Measurements from ENCODE around the gene PTPRJ.
A peak's percentile ranks its signal among the peaks of the same experiment; 100 is the strongest.

The PTPRJ gene

GRCh38 chr11:48043111-48043990 lies 63.0 kb downstream of the PTPRJ start:
- DNase-seq: no peak

- peak; percentile 96 to 98 for DNase-seq
Measured at GRCh38 chr11:48043991-48044512, 63.7 kb downstream of the PTPRJ start.

- DNase-seq: peak in 1 of 2 experiments; percentile 86
Measured at GRCh38 chr11:48044577-48044976, 64.2 kb downstream of the PTPRJ start.

GRCh38 chr11:48045536-48045935 lies 65.2 kb downstream of the PTPRJ start:
- DNase-seq: no peak

GRCh38 chr11:48047616-48048015 lies 67.3 kb downstream of the PTPRJ start:
- no peak for DNase-seq

GRCh38 chr11:48049036-48049435 lies 68.7 kb downstream of the PTPRJ start:
- DNase-seq: no peak

GRCh38 chr11:48050304-48050703 lies 69.9 kb downstream of the PTPRJ start:
- no peak for DNase-seq

- DNase-seq: peak in 1 of 2 experiments; percentile 26
Measured at GRCh38 chr11:48051217-48051830, 71.0 kb downstream of the PTPRJ start.

- no peak for DNase-seq
Measured at GRCh38 chr11:48052183-48053044, 72.1 kb downstream of the PTPRJ start.

GRCh38 chr11:48054994-48055291 lies 74.6 kb downstream of the PTPRJ start:
- DNase-seq: no peak

GRCh38 chr11:48055292-48056132 lies 75.2 kb downstream of the PTPRJ start:
- DNase-seq: peak; percentile 75 to 80

- no peak for DNase-seq
Measured at GRCh38 chr11:48056325-48057183, 76.2 kb downstream of the PTPRJ start.

- no peak for DNase-seq
Measured at GRCh38 chr11:48058064-48058463, 77.7 kb downstream of the PTPRJ start.

- no peak for DNase-seq
Measured at GRCh38 chr11:48058788-48059187, 78.4 kb downstream of the PTPRJ start.

GRCh38 chr11:48062649-48063048 lies 82.3 kb downstream of the PTPRJ start:
- no peak for DNase-seq

GRCh38 chr11:48063424-48063978 lies 83.1 kb downstream of the PTPRJ start:
- DNase-seq: no peak

GRCh38 chr11:48064306-48064705 lies 83.9 kb downstream of the PTPRJ start:
- DNase-seq: no peak

GRCh38 chr11:48066881-48067800 lies 86.8 kb downstream of the PTPRJ start:
- DNase-seq: no peak

GRCh38 chr11:48073031-48073861 lies 92.9 kb downstream of the PTPRJ start:
- DNase-seq: no peak
